CD4-positive, alpha-beta T cell treated with Interferon alpha-2 for 1 hour (primary cell): ENCODE data around the gene IRF2BPL.
A peak's percentile ranks its signal among the peaks of the same experiment; 100 is the strongest.

Source experiments
- DNase-seq, 2 donors: peaks; one replicate each; pipeline ENCODE4 v3.0.0-alpha.2; 2020 to 2022

Gene IRF2BPL

GRCh38 chr14:77009014-77009413 is 19.5 kb downstream of the IRF2BPL start:
- DNase-seq, result no peak

DNA sequence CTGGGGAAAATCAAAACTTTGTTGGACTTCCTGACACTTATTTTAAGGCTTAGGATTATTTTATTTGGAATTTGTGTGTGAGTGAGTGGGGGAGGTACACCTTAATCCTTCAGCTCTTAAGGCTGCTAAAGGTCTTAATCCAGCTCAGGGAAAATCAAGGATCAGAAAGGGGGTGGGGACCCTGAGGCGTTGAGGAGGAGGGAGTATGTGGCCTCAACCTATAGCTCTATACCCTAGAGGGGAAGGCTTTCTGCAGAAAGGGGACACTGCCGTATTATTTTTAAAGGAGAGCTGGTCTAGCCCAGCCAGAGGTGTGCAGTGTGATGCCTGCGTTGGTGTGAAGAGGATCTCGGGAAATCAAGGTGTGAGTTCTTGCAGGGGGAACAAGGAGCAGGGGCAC is 20.0 kb downstream of the IRF2BPL start:
- no peak for DNase-seq

GRCh38 chr14:77007975-77008421 is 20.5 kb downstream of the IRF2BPL start:
- DNase-seq, result no peak

DNA sequence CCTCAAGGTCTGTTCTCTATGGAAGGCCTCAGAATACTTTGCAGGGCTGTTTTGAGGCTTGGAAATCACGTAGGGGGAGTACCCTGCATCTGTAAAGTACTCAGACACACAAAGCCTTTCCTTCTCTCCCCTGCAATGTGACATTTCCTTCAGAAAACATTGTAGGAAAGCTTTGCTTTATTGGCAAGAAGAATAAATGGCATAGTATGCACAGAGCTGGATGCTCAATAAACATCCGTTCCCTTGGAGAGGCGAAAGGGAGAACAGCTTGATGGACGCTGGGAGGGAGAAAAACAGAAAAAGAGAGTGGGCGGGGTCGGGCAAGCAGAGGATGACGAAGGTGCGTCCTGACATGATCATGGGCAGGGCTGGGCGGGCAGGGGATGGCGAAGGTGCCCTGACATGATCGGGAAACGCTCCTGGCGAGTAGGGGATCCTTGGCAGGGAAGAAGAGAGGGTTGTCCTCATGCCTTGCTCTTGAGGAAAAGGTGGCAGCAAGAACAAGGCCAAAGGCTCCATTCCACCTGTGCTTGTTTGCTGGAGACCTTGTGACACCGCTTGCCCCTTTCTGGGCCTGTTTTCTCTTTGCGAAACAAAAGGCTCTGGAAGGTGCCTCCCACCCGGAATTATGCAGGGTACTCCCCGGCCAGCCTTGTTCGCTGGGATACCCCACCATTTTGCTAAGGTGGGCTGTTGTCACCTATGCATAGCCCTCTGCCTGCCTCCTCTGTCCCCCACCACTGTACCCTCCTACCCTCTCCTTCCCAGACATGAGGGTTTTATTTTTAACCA is 21.1 kb downstream of the IRF2BPL start:
- DNase-seq, result no peak

DNA sequence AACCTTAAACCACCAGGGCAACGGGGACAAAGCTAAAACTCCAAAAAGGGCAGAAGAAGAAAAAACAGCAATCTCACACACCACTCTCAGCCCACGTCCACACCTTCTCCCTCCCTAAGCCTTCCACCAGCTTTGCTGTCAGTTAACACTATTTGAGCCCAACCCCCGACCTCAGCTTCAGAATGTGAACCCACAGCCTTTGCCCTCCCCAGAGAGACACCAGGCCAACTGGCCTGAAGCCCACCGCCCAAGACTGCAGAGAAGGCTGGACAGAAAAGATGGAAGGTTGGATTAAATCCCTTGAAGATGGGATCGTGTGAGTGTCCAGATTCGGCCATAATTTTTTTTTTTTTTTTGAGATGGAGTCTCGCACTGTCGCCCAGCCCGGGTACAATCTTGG is 22.4 kb downstream of the IRF2BPL start:
- no peak for DNase-seq

- no peak for DNase-seq
These were observed 22.9 kb downstream of the IRF2BPL start for GRCh38 chr14:77005559-77005958.

GRCh38 chr14:77004711-77005460 is 23.6 kb downstream of the IRF2BPL start:
- DNase-seq, result no peak

DNA sequence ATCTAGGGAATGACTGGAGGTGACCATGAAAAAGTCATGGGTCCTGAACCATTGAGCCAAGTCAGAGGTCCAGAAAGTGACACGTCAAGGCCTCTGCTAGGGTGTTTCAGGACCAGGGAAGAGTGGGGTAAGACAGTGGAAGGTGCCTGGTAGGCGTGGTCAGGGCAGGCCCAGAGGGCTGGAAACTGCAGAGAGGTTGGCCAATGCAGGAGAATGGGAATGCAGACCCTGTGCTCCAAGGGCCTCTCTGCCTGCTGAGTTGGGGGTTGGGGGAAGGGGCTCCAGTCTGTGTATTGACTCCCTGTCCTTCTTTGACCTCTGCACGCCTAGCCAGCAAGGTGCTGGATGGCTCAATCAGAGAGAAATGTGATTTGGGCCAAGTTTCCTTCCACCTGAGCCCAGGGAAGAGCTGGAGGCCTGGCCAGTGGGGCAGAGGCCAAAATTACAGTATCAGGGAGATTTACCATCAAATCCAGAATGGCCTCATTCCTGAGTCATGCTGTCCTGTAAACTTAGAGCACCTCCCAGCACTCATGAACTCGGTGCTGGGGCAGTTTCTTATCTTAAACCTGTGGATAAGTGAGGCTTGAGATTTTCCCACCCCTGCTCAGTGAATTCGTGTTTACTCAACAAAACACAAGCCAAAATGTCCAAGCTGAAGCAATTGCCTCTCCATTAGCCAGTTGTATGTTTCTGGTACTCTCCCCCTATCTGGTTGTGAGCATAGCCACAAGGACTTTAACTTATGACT is 24.4 kb downstream of the IRF2BPL start:
- no peak for DNase-seq

DNA sequence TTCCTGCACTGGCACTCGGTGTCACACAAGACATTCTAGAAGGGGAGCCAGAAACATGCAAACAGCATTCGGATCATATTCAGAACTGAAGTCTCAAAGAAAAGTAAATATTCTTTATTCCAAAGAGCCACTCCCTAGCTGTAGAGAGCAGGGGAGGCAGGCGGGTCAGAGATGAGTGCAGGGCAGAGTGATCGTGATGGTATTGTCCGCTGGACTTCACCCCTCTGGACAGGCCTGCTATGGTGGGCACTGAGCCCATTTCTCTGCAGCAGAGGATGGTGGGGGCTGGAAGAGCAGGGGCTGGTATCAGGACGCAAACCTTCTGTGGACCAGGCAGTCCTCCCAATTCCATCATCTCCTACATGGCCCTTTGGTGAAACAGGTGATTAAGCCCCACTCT is 25.6 kb downstream of the IRF2BPL start:
- DNase-seq, result no peak

DNA sequence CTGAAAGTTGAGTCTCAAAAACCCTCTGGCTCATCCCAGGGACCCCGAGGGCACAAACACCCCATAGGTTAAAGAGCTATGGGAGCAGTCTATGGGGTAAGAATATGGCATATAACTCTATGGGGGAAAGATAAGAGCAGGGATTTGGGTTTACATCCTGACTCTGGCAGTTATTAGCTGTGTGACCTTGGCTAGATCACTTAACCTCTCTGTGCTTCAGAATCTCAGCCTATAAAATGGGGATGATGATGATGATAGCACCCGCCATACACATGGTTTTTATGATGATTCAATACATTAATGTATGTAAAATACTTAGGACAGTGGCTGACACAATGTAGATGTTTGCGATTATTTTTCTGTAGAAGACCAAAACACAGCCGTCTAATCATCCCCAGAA is 26.2 kb downstream of the IRF2BPL start:
- no peak for DNase-seq

DNA sequence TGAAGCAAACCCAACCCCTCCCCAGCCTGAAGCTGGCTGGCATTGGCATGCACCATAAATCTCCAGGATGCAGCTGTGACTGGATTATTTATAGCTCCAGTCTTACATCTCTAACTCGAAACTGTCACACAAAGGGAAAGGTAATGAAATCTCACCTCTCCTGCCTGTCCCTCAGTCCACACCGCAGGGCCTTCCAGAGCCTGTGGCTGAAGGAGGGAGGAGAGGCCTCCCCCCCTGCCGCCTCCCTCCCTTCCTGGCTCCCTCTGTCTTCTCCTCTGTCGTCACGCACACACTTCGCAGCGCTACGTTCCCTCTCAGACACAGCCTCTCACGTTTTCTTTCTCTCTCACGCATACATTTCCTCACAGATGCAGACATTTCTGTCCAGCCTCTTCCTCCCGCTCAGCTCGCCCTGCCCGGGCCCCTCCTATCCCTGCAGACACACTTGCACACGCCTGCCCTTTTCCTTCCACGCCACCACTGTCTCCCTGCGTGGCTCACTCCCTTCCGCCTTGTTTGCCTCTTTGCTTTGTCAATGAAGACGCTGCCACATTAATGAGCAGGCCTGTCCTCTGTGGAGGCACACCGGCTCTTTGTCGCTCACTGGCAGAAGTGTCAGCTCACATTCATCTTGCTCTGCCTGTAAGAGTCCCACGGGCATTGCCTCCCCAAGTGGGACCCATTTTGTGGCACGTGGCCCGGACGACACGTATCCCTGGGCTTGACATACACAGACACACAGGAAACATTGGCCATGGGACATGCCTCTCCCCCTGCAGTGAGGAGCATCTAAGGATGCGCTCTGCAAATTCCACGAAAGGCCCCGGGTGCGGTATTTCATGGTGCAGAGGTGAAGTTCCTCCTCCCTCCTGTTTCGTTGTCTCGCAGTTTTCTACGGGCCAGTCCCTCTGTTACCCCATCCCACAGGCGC is 27.9 kb downstream of the IRF2BPL start:
- peak in 1 of 2 donors; percentile 8 for DNase-seq

- DNase-seq, result no peak
These were observed 29.6 kb downstream of the IRF2BPL start for GRCh38 chr14:76998910-76999309.

- no peak for DNase-seq
These were observed 31.1 kb downstream of the IRF2BPL start for GRCh38 chr14:76997257-76997970.

GRCh38 chr14:76996563-76997146 is 31.9 kb downstream of the IRF2BPL start:
- no peak for DNase-seq

DNA sequence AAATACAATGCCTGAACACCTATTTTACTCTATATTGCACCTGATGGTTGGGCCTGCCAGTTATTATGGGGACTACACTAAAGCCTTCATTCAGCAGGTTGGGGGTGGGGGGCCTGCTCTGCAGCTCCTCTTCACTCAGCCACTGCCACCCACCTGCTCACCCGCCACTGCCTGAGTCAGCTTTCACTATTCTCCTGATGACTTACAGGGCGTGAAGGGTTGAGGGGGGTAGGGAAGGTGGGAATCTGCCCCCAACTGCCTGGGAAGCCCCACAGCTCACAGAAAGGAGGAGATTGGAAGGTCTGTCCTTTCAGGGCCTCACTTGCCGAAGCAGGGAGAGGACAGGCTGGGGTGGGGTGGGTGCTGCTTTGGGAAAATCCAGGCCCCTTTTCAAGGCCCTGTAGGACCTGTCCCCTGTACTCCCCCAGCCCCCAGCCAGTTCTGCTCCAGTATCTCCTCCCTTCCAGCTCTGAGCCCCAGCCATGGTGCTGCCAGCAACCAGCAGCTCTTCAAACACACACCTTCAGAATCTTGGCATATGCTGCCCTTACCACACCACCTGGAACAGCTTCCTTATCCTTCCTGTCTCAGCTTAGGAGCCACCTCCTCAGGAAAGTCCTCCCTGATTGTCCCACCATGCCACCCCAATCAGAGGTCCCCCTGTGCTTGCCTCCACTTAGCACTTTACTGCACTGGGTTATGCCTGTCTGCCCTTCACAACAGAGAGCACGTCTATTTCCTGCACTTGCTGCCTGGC is 33.1 kb downstream of the IRF2BPL start:
- no peak for DNase-seq

DNA sequence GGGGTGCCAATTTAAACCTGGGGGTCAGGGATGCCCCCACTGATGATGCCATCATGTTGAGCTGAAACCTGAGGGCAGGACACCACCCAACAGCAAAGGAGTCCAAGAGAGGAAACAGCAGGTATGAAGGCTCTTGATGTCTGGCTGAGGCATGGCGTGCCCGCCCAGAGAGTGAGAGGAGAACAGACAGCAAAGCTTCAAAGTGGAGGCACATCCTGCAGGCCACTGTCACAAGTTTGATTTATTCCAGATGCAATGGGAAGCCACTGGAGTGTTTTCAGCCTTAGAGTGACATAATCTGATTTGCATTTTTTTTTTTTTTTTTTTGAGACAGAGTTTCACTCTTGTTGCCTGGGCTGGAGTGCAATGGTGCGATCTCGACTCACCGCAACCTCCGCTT is 34.8 kb downstream of the IRF2BPL start:
- DNase-seq, result no peak

- DNase-seq, result no peak
These were observed 38.4 kb downstream of the IRF2BPL start for GRCh38 chr14:76990084-76990483.

DNA sequence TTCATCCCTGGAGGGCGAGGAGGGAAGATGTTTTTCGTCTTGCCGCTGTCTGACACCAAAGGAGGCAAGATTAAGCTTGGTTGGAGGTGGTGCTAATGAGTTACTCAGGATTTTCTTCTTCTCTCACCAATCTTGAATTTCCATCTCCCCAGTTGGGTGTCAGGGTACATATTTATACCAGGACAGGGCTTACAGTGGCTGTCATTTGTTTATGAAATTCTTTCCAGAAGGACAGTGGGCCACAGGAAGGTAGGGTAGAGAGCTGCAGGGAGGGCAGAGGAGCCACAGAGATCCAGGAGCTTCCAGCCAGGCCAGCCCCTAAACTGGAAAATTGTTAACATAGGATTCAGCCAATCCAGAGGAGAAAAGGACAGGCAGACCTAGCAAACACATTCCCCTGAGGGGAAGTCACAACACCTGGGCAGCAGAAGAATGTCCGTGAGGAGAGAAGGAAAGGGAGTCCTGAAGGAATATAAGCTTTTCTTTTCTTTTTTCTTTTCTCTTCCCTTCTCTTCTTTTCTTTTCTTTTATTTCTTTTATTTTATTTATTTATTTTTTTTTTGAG is 40.5 kb downstream of the IRF2BPL start:
- DNase-seq, result no peak

GRCh38 chr14:76986231-76986565 is 42.3 kb downstream of the IRF2BPL start:
- DNase-seq, result no peak

DNA sequence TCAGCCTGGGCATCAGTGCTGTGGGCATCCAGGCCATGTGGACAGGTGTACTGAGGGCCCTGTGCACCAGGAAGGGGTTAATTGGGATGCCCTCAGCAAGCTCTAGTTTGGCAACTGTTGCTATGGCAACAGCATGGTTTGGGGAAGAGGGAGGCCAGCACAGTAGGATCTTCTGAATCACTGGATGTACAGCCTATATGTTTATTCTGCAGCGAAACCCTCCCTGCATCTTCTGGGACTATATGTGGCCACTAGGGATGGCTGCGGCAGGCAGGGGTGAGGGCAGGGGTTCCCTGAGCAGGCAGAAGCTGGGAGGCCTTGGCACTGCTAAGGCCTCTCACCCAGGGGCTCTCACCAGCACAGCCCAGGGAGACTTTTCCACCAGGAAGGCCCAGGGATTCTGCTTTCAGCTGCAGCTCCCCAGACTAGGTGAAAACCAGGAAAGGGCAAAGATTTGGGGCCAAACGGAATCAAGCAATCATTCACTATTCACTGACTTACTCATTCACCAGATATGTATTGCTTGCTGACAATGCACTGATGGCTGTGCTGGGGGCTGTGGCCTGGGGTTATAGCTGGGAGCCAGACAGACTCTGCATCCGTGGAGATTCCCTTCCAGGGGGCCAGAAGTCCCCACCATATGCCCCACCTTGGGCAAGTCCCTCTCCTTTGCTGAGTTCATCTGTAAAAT is 42.8 kb downstream of the IRF2BPL start:
- DNase-seq, result no peak
